HepG2 (cell line): Measurements from ENCODE around the gene EIF6. TPM values are rescaled to one million over a fixed set of nuclear protein-coding genes. Genes with fewer than 3 reads are reported as not detected.

Experiments used
- AHR ChIP-seq: IDR thresholded peaks from 2 replicates; pipeline ENCODE4 v1.6.1; 2018; ENCODE audit warnings: missing genetic modification reagents, missing compliant biosample characterization
- GABPA ChIP-seq, 2 experiments: IDR thresholded peaks; 2 replicates each; pipeline ENCODE4 v1.6.1; 2011 to 2016; ENCODE audit warnings: low read depth in 2 of 2, low read length in 1 of 2, missing biosample characterization in 1 of 2, missing genetic modification characterization in 1 of 2
- GFI1 ChIP-seq: sonication (generic); formaldehyde crosslinking; IDR thresholded peaks from 2 replicates; pipeline ENCODE4 v1.5.0; 2020; ENCODE audit warnings: missing genetic modification reagents, mild to moderate bottlenecking, borderline replicate concordance
- POLR2AphosphoS5 ChIP-seq: IDR thresholded peaks from 2 replicates; pipeline ENCODE4 v1.6.1; 2012; ENCODE audit warnings: low read depth, low read length
- PRMT3 ChIP-seq: sonication (generic); formaldehyde crosslinking; IDR thresholded peaks from 2 replicates; pipeline ENCODE4 v1.8.1; 2022; ENCODE audit warnings: low read depth, mild to moderate bottlenecking, moderate library complexity, missing genetic modification reagents, borderline replicate concordance
- RCOR2 ChIP-seq: IDR thresholded peaks from 2 replicates; pipeline ENCODE4 v1.6.1; 2016; ENCODE audit warnings: missing biosample characterization, missing genetic modification reagents
- SNRNP70 ChIP-seq: fragments of 200-400 bp; formaldehyde crosslinking; IDR thresholded peaks from 2 replicates; pipeline ENCODE4 v1.6.1; 2017; ENCODE audit warnings: mild to moderate bottlenecking, low read depth, low read length, moderate library complexity
- SP4 ChIP-seq: sonication (generic); formaldehyde crosslinking; IDR thresholded peaks from 2 replicates; pipeline ENCODE4 v1.8.1; 2023; ENCODE audit warnings: mild to moderate bottlenecking, missing genetic modification reagents
- TBX2 ChIP-seq: sonication (generic); formaldehyde crosslinking; IDR thresholded peaks from 2 replicates; pipeline ENCODE4 v1.5.0; 2020; ENCODE audit warnings: missing genetic modification reagents, mild to moderate bottlenecking, borderline replicate concordance
- TRIM24 ChIP-seq: sonication (generic); formaldehyde crosslinking; IDR thresholded peaks from 2 replicates; pipeline ENCODE4 v1.8.0; 2022; ENCODE audit warnings: mild to moderate bottlenecking, missing genetic modification reagents
- ZBTB7A ChIP-seq: sonication (generic); formaldehyde crosslinking; IDR thresholded peaks from 2 replicates; pipeline ENCODE4 v1.8.0; 2022; ENCODE audit warnings: mild to moderate bottlenecking, missing genetic modification reagents
- ZFX ChIP-seq: sonication (generic); formaldehyde crosslinking; IDR thresholded peaks from 2 replicates; pipeline ENCODE4 v1.4.0; 2020; ENCODE audit warnings: mild to moderate bottlenecking, low read depth, missing genetic modification reagents, moderate library complexity
- ZMYM4 ChIP-seq: sonication (generic); formaldehyde crosslinking; IDR thresholded peaks from 2 replicates; pipeline ENCODE4 v1.8.1; 2023; ENCODE audit warnings: mild to moderate bottlenecking, missing genetic modification reagents
- ZNF337 ChIP-seq: sonication (generic); formaldehyde crosslinking; IDR thresholded peaks from 2 replicates; pipeline ENCODE4 v1.5.1; 2020; ENCODE audit warnings: missing genetic modification reagents, low read depth, mild to moderate bottlenecking, borderline replicate concordance
- ZNF547 ChIP-seq: sonication (generic); formaldehyde crosslinking; IDR thresholded peaks from 2 replicates; pipeline ENCODE4 v1.5.1; 2020; ENCODE audit warnings: mild to moderate bottlenecking, missing genetic modification reagents
- ZNF644 ChIP-seq: IDR thresholded peaks from 2 replicates; pipeline ENCODE4 v1.6.1; 2016; ENCODE audit warnings: low read depth
- ZNF746 ChIP-seq: sonication (generic); formaldehyde crosslinking; IDR thresholded peaks from 2 replicates; pipeline ENCODE4 v1.8.0; 2022; ENCODE audit warnings: mild to moderate bottlenecking, missing genetic modification reagents
- ZNF891 ChIP-seq: sonication (generic); formaldehyde crosslinking; IDR thresholded peaks from 2 replicates; pipeline ENCODE4 v1.5.0; 2020; ENCODE audit warnings: mild to moderate bottlenecking, missing genetic modification reagents
- polyA plus RNA-seq, 8 experiments: library from polyadenylated mRNA; depleted of rRNA in 3 of 8; stranded (reverse) in 7 of 8; unstranded in 1 of 8; fragments of >200 nt; fragmentation: Illumina TruSeq in 4 of 8; extraction: Trizol in 4 of 8; gene quantifications; 2 replicates each; pipeline versions ENCODE4 v1.2.1 to v1.2.3, GENCODE V29; 2011 to 2016; ENCODE audit warnings: low read depth in 4 of 8, missing spikeins in 1 of 8, mixed read lengths in 1 of 8; ENCODE audit not compliant: insufficient read depth in 1 of 8
- total RNA-seq, 5 experiments: library from RNA; depleted of rRNA; stranded (reverse); fragments of >200 nt; fragmentation: Illumina TruSeq; extraction: Trizol; gene quantifications; 2 replicates each; pipeline ENCODE4 v1.2.3, GENCODE V29; 2016; ENCODE audit warnings: low read depth in 1 of 5
- TF ChIP-seq, protein P1 (sequence below): sonication (generic); formaldehyde crosslinking; IDR thresholded peaks from 2 replicates; pipeline ENCODE4 v1.9.0; 2021; ENCODE audit warnings: missing genetic modification reagents, borderline replicate concordance
- TF ChIP-seq, protein P2 (sequence below): sonication (generic); formaldehyde crosslinking; IDR thresholded peaks from 2 replicates; pipeline ENCODE4 v1.5.1; 2020; ENCODE audit warnings: mild to moderate bottlenecking, missing genetic modification reagents, borderline replicate concordance
- TF ChIP-seq, protein P3 (sequence below): IDR thresholded peaks from 2 replicates; pipeline ENCODE4 v1.6.1; 2012; ENCODE audit warnings: inconsistent platforms
- TF ChIP-seq, protein P4 (sequence below): sonication (generic); formaldehyde crosslinking; conservative IDR thresholded peaks from 2 replicates; pipeline ENCODE4 v1.8.0; 2022; ENCODE audit warnings: low read depth, missing genetic modification reagents
- TF ChIP-seq, protein P5 (sequence below): sonication (generic); formaldehyde crosslinking; IDR thresholded peaks from 2 replicates; pipeline ENCODE4 v1.4.0; 2020; ENCODE audit warnings: missing genetic modification reagents, low read depth, mild to moderate bottlenecking, borderline replicate concordance

Gene EIF6
- total and polyA plus RNA-seq, 2 of the 13 experiments (the other 11 are each of a cell fraction or from before 2014, with no cell fraction given): 462 to 466 TPM

DNA sequence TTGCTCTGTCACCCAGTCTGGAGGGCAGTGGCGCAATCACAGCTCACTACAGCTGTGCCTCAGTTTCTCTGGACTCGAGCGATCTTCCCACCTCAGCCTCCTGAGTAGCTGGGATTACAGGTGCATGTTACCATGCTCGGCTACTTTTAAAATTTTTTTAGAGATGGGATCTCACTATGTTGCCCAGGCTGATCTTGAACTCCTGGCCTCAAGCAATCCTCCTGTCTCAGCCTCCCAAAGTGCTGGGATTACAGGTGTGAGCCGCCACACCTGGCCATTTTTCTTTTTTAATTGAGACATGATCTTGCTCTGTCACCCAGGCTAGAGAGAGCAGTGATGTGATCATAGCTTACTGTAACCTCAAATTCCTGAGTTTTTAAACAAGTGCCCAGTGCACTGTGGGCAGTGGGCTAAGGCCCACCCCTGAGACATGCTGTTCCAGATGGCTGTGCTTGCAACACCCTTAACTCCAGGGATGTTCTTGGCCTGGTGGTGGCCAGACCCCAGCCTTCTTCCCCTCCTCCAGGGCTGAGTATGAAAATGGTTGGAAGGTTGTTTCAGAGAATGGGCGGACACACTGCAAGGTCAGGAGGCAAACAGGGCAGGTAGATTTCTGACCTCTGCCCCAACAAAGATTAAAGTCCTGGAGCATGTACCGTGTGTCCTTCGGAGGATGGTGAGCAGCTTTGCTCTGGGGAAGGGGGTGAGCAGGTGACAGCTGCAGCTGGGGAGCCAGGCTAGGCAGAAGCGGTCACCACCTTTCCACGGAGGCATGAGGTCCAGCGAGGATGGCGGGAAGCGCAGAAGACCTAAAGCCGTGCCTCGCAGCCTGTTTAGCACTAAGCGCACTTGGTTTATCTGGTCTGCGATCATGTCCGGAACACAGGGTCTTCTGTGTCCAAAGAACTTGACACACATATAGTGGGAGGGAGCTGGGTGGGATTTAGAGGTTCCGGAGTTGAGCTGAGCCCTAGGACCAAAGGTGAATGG, 9.0 kb upstream of the EIF6 start (continued):
- TF ChIP-seq, protein P1, sequence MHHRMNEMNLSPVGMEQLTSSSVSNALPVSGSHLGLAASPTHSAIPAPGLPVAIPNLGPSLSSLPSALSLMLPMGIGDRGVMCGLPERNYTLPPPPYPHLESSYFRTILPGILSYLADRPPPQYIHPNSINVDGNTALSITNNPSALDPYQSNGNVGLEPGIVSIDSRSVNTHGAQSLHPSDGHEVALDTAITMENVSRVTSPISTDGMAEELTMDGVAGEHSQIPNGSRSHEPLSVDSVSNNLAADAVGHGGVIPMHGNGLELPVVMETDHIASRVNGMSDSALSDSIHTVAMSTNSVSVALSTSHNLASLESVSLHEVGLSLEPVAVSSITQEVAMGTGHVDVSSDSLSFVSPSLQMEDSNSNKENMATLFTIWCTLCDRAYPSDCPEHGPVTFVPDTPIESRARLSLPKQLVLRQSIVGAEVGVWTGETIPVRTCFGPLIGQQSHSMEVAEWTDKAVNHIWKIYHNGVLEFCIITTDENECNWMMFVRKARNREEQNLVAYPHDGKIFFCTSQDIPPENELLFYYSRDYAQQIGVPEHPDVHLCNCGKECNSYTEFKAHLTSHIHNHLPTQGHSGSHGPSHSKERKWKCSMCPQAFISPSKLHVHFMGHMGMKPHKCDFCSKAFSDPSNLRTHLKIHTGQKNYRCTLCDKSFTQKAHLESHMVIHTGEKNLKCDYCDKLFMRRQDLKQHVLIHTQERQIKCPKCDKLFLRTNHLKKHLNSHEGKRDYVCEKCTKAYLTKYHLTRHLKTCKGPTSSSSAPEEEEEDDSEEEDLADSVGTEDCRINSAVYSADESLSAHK (CRISPR knock-in tag): no peak
- TF ChIP-seq ZNF891 (CRISPR knock-in tag): peak; percentile 76
- no peak for TF ChIP-seq ZNF644 (CRISPR knock-in tag)
- no peak for TF ChIP-seq POLR2AphosphoS5
- TF ChIP-seq ZFX (CRISPR knock-in tag): peak; percentile 32; the same call in 1 of the 2 replicates
- TF ChIP-seq RCOR2: no peak
- TF ChIP-seq PRMT3: no peak
- no peak for TF ChIP-seq GFI1 (CRISPR knock-in tag)
- TF ChIP-seq ZNF746 (CRISPR knock-in tag): no peak
- peak; percentile 54; the same call in 1 of the 2 replicates for TF ChIP-seq ZNF547 (CRISPR knock-in tag)
- TF ChIP-seq AHR (CRISPR knock-in tag): no peak
- no peak for TF ChIP-seq ZNF337 (CRISPR knock-in tag)
- peak; percentile 36; the same call in 1 of the 2 replicates for TF ChIP-seq ZBTB7A (CRISPR knock-in tag)
- TF ChIP-seq, protein P2, sequence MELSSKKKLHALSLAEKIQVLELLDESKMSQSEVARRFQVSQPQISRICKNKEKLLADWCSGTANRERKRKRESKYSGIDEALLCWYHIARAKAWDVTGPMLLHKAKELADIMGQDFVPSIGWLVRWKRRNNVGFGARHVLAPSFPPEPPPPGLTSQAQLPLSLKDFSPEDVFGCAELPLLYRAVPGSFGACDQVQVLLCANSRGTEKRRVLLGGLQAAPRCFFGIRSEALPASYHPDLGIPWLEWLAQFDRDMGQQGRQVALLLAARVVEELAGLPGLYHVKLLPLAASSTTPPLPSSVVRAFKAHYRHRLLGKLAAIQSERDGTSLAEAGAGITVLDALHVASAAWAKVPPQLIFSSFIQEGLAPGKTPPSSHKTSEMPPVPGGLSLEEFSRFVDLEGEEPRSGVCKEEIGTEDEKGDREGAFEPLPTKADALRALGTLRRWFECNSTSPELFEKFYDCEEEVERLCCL (CRISPR knock-in tag): no peak
- TF ChIP-seq, protein P3, sequence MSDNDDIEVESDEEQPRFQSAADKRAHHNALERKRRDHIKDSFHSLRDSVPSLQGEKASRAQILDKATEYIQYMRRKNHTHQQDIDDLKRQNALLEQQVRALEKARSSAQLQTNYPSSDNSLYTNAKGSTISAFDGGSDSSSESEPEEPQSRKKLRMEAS: peak; percentile 81
- TF ChIP-seq, protein P4, sequence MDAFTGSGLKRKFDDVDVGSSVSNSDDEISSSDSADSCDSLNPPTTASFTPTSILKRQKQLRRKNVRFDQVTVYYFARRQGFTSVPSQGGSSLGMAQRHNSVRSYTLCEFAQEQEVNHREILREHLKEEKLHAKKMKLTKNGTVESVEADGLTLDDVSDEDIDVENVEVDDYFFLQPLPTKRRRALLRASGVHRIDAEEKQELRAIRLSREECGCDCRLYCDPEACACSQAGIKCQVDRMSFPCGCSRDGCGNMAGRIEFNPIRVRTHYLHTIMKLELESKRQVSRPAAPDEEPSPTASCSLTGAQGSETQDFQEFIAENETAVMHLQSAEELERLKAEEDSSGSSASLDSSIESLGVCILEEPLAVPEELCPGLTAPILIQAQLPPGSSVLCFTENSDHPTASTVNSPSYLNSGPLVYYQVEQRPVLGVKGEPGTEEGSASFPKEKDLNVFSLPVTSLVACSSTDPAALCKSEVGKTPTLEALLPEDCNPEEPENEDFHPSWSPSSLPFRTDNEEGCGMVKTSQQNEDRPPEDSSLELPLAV: no peak
- no peak for TF ChIP-seq SNRNP70
- TF ChIP-seq GABPA (IDR thresholded peaks at IDR 0.05; ENCODE audit: low read depth, low read length): no peak
- TF ChIP-seq GABPA (CRISPR knock-in tag; IDR thresholded peaks at IDR 0.05; ENCODE audit: low read depth): no peak
- no peak for TF ChIP-seq SP4 (CRISPR knock-in tag)
- TF ChIP-seq, protein P5, sequence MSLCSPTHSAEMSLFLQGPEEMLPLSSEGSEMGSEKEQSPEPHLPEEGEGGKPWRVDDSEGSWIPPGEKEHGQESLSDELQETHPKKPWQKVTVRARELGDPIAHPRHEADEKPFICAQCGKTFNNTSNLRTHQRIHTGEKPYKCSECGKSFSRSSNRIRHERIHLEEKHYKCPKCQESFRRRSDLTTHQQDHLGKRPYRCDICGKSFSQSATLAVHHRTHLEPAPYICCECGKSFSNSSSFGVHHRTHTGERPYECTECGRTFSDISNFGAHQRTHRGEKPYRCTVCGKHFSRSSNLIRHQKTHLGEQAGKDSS: no peak
- peak; percentile 47; the same call in 1 of the 2 replicates for TF ChIP-seq ZMYM4 (CRISPR knock-in tag)
- TF ChIP-seq TRIM24: no peak
- TF ChIP-seq TBX2: peak; percentile 8
